GM18498 (cell line): ENCODE results near the gene NTF4.
"Not testable (repeated sequence)": the region's sequence is repeated elsewhere in the genome, so short reads cannot be mapped to it uniquely, and the experiment has no call there.

Source experiments
- ATAC-seq: cut with Tn5 transposase; IDR thresholded peaks from one replicate; pipeline ENCODE4 v1.9.1; 2021; ENCODE audit warnings: mild to moderate bottlenecking, moderate library complexity; ENCODE audit not compliant: unreplicated experiment

NTF4 gene

GRCh38 chr19:49024233-49024632 is 40.4 kb downstream of the NTF4 start, which contains the start of gene CGB3:
Gene CGB3 (minus strand): TSS chr19:49024333. CDS start chr19:49023971, 362 bp downstream.
- not testable (repeated sequence) for ATAC-seq

GRCh38 chr19:49022116-49022515 is 42.5 kb downstream of the NTF4 start:
- no peak for ATAC-seq

- no peak for ATAC-seq
Observed at GRCh38 chr19:49020931-49021895, 43.4 kb downstream of the NTF4 start.

GRCh38 chr19:49020342-49020741 is 44.3 kb downstream of the NTF4 start:
- no peak for ATAC-seq

GRCh38 chr19:49019242-49019932 is 45.2 kb downstream of the NTF4 start:
- ATAC-seq, result no peak

- not testable (repeated sequence) for ATAC-seq
Observed at GRCh38 chr19:49018388-49019241, 46.0 kb downstream of the NTF4 start.

- ATAC-seq, result peak; percentile 61
Observed at GRCh38 chr19:49017666-49018351, 46.8 kb downstream of the NTF4 start.

GRCh38 chr19:49017041-49017665 is 47.5 kb downstream of the NTF4 start, which contains the start of gene LHB:
Gene LHB (minus strand): TSS chr19:49017091. CDS start chr19:49017081, 10 bp downstream.
- no peak for ATAC-seq

- ATAC-seq, result no peak
Observed at GRCh38 chr19:49016067-49016839, 48.4 kb downstream of the NTF4 start.

GRCh38 chr19:49014870-49015255 is 49.8 kb downstream of the NTF4 start:
- no peak for ATAC-seq

GRCh38 chr19:49014123-49014869 is 50.3 kb downstream of the NTF4 start:
- no peak for ATAC-seq

GRCh38 chr19:49011194-49011593 is 53.4 kb downstream of the NTF4 start:
- ATAC-seq, result no peak
